GM19043 (cell line): ENCODE measurements around the gene MAP3K21.

ENCODE experiments used
- ATAC-seq: cut with Tn5 transposase; IDR thresholded peaks from one replicate; pipeline ENCODE4 v1.9.1; 2021; ENCODE audit warnings: low read depth; ENCODE audit not compliant: unreplicated experiment

Gene MAP3K21

GRCh38 chr1:233327651-233328141 is at the start of gene MAP3K21:
Gene MAP3K21 (plus strand): TSS chr1:233327724. CDS start chr1:233328029, 305 bp downstream.
- ATAC-seq, result peak; percentile 44

GRCh38 chr1:233278631-233279030 is 48.9 kb upstream of the MAP3K21 start:
- no peak for ATAC-seq

- no peak for ATAC-seq
These were observed 47.6 kb upstream of the MAP3K21 start for GRCh38 chr1:233279971-233280370.

GRCh38 chr1:233281711-233282581 is 45.6 kb upstream of the MAP3K21 start:
- peak; percentile 85 for ATAC-seq

- ATAC-seq, result no peak
These were observed 45.0 kb upstream of the MAP3K21 start for GRCh38 chr1:233282582-233282886.

- ATAC-seq, result no peak
These were observed 37.8 kb upstream of the MAP3K21 start for GRCh38 chr1:233289676-233290075.

GRCh38 chr1:233290396-233291034 is 37.0 kb upstream of the MAP3K21 start:
- ATAC-seq, result no peak

GRCh38 chr1:233293556-233294446 is 33.7 kb upstream of the MAP3K21 start:
- no peak for ATAC-seq

- peak; percentile 50 for ATAC-seq
These were observed 32.6 kb upstream of the MAP3K21 start for GRCh38 chr1:233294913-233295236.

GRCh38 chr1:233295237-233295974 is 32.1 kb upstream of the MAP3K21 start, which contains the start of gene PCNX2:
Gene PCNX2 (minus strand): TSS chr1:233295725. CDS start chr1:233295478, 247 bp downstream.
- ATAC-seq, result peak; percentile 89

- ATAC-seq, result no peak
These were observed 31.6 kb upstream of the MAP3K21 start for GRCh38 chr1:233295975-233296322.

GRCh38 chr1:233299450-233299849 is 28.1 kb upstream of the MAP3K21 start:
- no peak for ATAC-seq

GRCh38 chr1:233300326-233300725 is 27.2 kb upstream of the MAP3K21 start:
- ATAC-seq, result no peak

GRCh38 chr1:233304489-233305102 is 22.9 kb upstream of the MAP3K21 start:
- no peak for ATAC-seq

GRCh38 chr1:233313434-233314155 is 13.9 kb upstream of the MAP3K21 start:
- no peak for ATAC-seq

GRCh38 chr1:233315718-233316301 is 11.7 kb upstream of the MAP3K21 start:
- no peak for ATAC-seq

- ATAC-seq, result no peak
These were observed 11.1 kb upstream of the MAP3K21 start for GRCh38 chr1:233316473-233316872.

- no peak for ATAC-seq
These were observed 8.3 kb upstream of the MAP3K21 start for GRCh38 chr1:233319272-233319671.

GRCh38 chr1:233320023-233320422 is 7.5 kb upstream of the MAP3K21 start:
- ATAC-seq, result no peak
